Astrocyte (in vitro differentiated cells and primary cell): Measurements from ENCODE around the gene MBD5. TPM values are rescaled to one million over a fixed set of nuclear protein-coding genes. Genes with fewer than 3 reads are reported as not detected.

Experiments
- DNase-seq: peaks from one replicate; pipeline ENCODE4 v3.0.0-alpha.2; 2010; ENCODE audit warnings: low read depth
- FAIRE-seq: peaks from 2 replicates; lab custom pipeline; 2011; peaks lifted over from hg19 to GRCh38; lab: Jason Lieb, UNC
- H2AFZ ChIP-seq: 2 replicates; pipeline ENCODE4 v1.6.0; 2012; ENCODE audit warnings: low read depth, low read length, inconsistent platforms
- H3K27ac ChIP-seq: 2 replicates; pipeline ENCODE4 v1.5.1; 2011; ENCODE audit warnings: low read depth, low read length, inconsistent platforms
- H3K27me3 ChIP-seq: 2 replicates; pipeline ENCODE4 v1.6.0; 2011; ENCODE audit warnings: low read length, inconsistent platforms; ENCODE audit not compliant: insufficient read depth
- H3K36me3 ChIP-seq: 2 replicates; pipeline ENCODE4 v1.5.1; 2011; ENCODE audit warnings: low read length, inconsistent platforms; ENCODE audit not compliant: insufficient read depth
- H3K4me1 ChIP-seq: 2 replicates; pipeline ENCODE4 v1.5.1; 2011; ENCODE audit warnings: low read length, inconsistent platforms; ENCODE audit not compliant: insufficient read depth
- H3K4me2 ChIP-seq: 2 replicates; pipeline ENCODE4 v1.6.0; 2012; ENCODE audit warnings: low read length, inconsistent platforms
- H3K4me3 ChIP-seq: 2 replicates; pipeline ENCODE4 v1.5.1; 2011; ENCODE audit warnings: low read depth, mild to moderate bottlenecking, low read length, inconsistent platforms; ENCODE audit not compliant: insufficient read depth
- H3K79me2 ChIP-seq: 2 replicates; pipeline ENCODE4 v1.6.0; 2012; ENCODE audit warnings: mild to moderate bottlenecking, low read length, inconsistent platforms; ENCODE audit not compliant: insufficient read depth
- H3K9ac ChIP-seq: 2 replicates; pipeline ENCODE4 v1.6.0; 2012; ENCODE audit warnings: mild to moderate bottlenecking, low read length, inconsistent platforms
- H3K9me3 ChIP-seq: 2 replicates; pipeline ENCODE4 v1.5.1; 2012; ENCODE audit warnings: low read depth, mild to moderate bottlenecking, low read length, inconsistent platforms; ENCODE audit not compliant: insufficient read depth
- H4K20me1 ChIP-seq: 2 replicates; pipeline ENCODE4 v1.6.0; 2012; ENCODE audit warnings: low read length, inconsistent platforms; ENCODE audit not compliant: insufficient read depth
- H3K27ac Mint-ChIP-seq: one replicate; pipeline ENCODE4 v1.8.0; 2021; ENCODE audit warnings: mild to moderate bottlenecking, mixed read lengths; ENCODE audit not compliant: unreplicated experiment
- H3K27me3 Mint-ChIP-seq: one replicate; pipeline ENCODE4 v1.8.0; 2021; ENCODE audit warnings: low read depth, mixed read lengths; ENCODE audit not compliant: unreplicated experiment
- H3K36me3 Mint-ChIP-seq: one replicate; pipeline ENCODE4 v1.8.0; 2021; ENCODE audit warnings: low read depth, mixed read lengths; ENCODE audit not compliant: unreplicated experiment
- H3K4me1 Mint-ChIP-seq: one replicate; pipeline ENCODE4 v1.8.0; 2021; ENCODE audit warnings: low read depth, mixed read lengths; ENCODE audit not compliant: unreplicated experiment
- H3K4me3 Mint-ChIP-seq: one replicate; pipeline ENCODE4 v1.8.0; 2021; ENCODE audit warnings: mild to moderate bottlenecking, moderate library complexity, mixed read lengths; ENCODE audit not compliant: unreplicated experiment
- H3K9me3 Mint-ChIP-seq: one replicate; pipeline ENCODE4 v1.8.0; 2021; ENCODE audit warnings: mild to moderate bottlenecking, mixed read lengths; ENCODE audit not compliant: unreplicated experiment
- EZH2 ChIP-seq: IDR thresholded peaks from 2 replicates; pipeline ENCODE4 v1.6.1; 2012; ENCODE audit warnings: mild to moderate bottlenecking, low read length, inconsistent platforms; ENCODE audit not compliant: insufficient read depth
- total RNA-seq: library from RNA; stranded (reverse); gene quantifications from 2 replicates; pipeline ENCODE4 v1.2.1, GENCODE V29; 2021
- TF ChIP-seq, protein P1 (sequence below): IDR thresholded peaks from 2 replicates; pipeline ENCODE4 v1.5.1; 2011; ENCODE audit warnings: low read depth, mild to moderate bottlenecking, inconsistent platforms, low read length, moderate library complexity; ENCODE audit not compliant: insufficient read depth

MBD5 gene
- total RNA-seq, 1 donor from 2014 or later, result 53.6 TPM

DNA sequence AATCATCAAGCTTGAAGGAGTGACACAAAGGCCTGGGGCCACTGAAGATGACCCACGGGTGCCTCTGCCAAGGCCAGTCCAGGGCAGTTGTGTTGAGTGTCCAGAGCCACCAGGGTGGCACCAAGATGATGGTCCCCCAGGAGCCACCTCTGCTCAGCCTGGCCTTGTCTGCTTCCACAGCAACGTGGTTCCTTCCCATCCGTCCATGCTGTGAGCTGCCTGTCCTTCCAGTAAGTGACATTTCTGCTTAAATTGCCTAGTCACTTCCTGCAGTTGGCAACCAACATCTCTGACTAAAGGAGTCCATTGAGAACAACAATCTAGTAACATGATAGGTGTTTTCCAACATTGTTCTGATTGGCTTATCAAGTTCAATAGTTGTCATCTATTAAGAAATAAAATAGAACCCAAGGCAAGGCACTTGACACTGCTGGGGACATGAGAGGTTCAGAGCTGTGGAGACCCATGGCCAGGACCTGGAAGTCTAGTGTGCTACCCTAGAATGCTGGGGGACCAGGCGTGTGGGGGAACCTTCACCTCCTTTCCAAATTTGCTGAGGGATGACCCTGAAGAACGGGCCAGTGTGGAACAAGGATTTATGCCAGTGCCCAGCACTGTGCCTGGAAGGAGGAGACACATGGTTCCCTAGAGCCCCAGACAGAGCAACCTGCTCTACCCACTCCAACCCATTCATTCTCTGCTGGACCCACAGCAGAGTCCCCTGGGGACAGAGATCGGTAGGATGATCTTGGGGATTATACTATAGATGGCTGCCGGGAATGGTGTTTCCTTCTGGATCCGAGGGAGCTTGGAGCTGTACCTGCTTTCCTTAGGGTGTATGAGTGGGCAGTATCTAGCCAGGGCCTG, 524.7 kb downstream of the MBD5 start:
- Histone ChIP-seq H3K4me2 (no peak overlapping the region), H3K79me2 (no peaks in the 10 kb centered on the region), H3K9me3 (no peaks in the 10 kb centered on the region), H4K20me1 (no peaks in the 10 kb centered on the region), H3K9ac (no peak overlapping the region), H3K27ac (no peak overlapping the region), H3K27me3 (no peaks in the 10 kb centered on the region), H3K4me1 (no peaks in the 10 kb centered on the region), H2AFZ (no peak overlapping the region), H3K4me3 (no peak overlapping the region), H3K36me3 (no peaks in the 10 kb centered on the region)
- Mint-ChIP-seq H3K36me3 (no peaks in the 10 kb centered on the region), H3K27ac (no peak overlapping the region), H3K4me3 (no peak overlapping the region), H3K4me1 (peaks cover 3% of the 10 kb centered on the region), H3K27me3 (peaks cover 15% of the 10 kb centered on the region), H3K9me3 (peaks cover 3% of the 10 kb centered on the region)
- DNase-seq, result no peak
- no peak for FAIRE-seq
- TF ChIP-seq, protein P1, sequence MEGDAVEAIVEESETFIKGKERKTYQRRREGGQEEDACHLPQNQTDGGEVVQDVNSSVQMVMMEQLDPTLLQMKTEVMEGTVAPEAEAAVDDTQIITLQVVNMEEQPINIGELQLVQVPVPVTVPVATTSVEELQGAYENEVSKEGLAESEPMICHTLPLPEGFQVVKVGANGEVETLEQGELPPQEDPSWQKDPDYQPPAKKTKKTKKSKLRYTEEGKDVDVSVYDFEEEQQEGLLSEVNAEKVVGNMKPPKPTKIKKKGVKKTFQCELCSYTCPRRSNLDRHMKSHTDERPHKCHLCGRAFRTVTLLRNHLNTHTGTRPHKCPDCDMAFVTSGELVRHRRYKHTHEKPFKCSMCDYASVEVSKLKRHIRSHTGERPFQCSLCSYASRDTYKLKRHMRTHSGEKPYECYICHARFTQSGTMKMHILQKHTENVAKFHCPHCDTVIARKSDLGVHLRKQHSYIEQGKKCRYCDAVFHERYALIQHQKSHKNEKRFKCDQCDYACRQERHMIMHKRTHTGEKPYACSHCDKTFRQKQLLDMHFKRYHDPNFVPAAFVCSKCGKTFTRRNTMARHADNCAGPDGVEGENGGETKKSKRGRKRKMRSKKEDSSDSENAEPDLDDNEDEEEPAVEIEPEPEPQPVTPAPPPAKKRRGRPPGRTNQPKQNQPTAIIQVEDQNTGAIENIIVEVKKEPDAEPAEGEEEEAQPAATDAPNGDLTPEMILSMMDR, result no peak
- no peak for TF ChIP-seq EZH2

DNA sequence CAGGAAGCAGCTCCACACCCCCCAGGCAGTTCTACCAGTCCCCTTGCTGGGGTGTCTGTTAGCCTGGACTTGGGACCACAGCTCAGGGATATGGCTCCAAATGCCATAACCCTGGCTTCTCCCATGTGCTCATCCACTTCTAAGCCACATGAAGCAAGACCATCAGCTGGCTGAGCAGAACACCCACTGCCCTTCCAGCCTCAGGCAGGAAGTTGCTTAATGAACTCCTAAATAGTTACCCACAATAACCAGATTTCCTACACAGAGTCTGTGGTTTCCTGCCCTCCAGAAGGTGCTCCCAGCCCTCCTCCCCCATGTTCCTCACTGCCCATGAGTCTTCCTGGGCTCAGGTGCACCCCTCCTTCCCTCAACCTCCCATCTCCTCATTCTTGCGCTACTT, 525.4 kb downstream of the MBD5 start:
- H3K36me3 Mint-ChIP-seq, result no peaks in the 10 kb centered on the region
- TF ChIP-seq, protein P1, result no peak
- TF ChIP-seq EZH2, result no peak
- no peak for FAIRE-seq
- Histone ChIP-seq H3K4me3 (no peak overlapping the region), H3K36me3 (no peaks in the 10 kb centered on the region), H2AFZ (no peak overlapping the region), H3K27ac (no peak overlapping the region), H3K4me1 (no peaks in the 10 kb centered on the region), H3K4me2 (no peak overlapping the region), H3K79me2 (no peaks in the 10 kb centered on the region), H3K9ac (no peak overlapping the region), H3K9me3 (no peaks in the 10 kb centered on the region), H4K20me1 (no peaks in the 10 kb centered on the region), H3K27me3 (no peaks in the 10 kb centered on the region)
- H3K4me3 Mint-ChIP-seq, result no peak overlapping the region
- DNase-seq, result no peak
- peaks cover 3% of the 10 kb centered on the region for H3K4me1 Mint-ChIP-seq
- H3K9me3 Mint-ChIP-seq, result no peaks in the 10 kb centered on the region
- H3K27ac Mint-ChIP-seq, result no peak overlapping the region
- peaks cover 11% of the 10 kb centered on the region for H3K27me3 Mint-ChIP-seq
